Measurements from ENCODE around the gene S100A8.
A peak's percentile ranks its signal among the peaks of the same experiment; 100 is the strongest.
"Not testable (repeated sequence)": the region's sequence is repeated elsewhere in the genome, so short reads cannot be mapped to it uniquely, and the experiment has no call there.

Gene S100A8

GRCh38 chr1:153428791-153429190 is 37.9 kb upstream of the S100A8 start:
- no peak for TF ChIP-seq CTCF (conservative IDR thresholded peaks at IDR 0.05; ENCODE audit: control insufficient read depth, insufficient read depth, low read depth, low read length)
- DNase-seq (ENCODE audit: low read depth), result no peak
- no peak overlapping the region for H3K4me3 ChIP-seq (ENCODE audit: control insufficient read depth, low read depth, low read length)

DNA sequence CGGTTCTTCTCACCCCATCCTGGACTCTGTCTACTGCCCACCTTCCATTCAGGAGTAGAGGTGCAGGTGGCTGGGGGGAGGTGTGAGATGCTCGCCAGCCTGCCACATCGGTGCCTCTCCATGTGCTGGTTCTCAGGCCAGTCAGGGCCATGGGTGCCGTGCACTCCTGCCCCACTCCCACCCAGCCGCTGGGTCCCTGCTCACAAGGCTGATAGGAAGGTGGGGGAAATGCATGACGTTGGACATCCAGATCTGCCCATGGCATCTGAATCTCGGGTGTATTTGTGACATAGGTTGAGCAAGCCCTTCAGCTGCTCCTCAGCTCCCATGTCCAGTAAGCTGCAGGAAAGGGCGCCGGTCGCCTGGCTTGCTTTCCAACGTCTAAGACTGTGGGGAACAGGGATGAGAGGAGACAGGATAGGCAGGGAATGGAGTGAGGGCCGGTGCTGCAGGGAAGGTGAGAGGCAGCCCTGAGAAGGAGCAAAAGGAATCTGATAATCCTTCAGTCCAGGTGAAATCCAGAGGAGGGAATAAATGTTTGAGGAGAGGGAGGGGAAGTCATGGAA is 37.3 kb upstream of the S100A8 start:
- no peak overlapping the region for H3K4me3 ChIP-seq (ENCODE audit: control insufficient read depth, low read depth, low read length)
- no peak for DNase-seq (ENCODE audit: low read depth)
- TF ChIP-seq CTCF (conservative IDR thresholded peaks at IDR 0.05; ENCODE audit: control insufficient read depth, insufficient read depth, low read depth, low read length), result no peak

GRCh38 chr1:153426809-153427208 is 35.9 kb upstream of the S100A8 start:
- no peak overlapping the region for H3K4me3 ChIP-seq (ENCODE audit: control insufficient read depth, low read depth, low read length)
- TF ChIP-seq CTCF (conservative IDR thresholded peaks at IDR 0.05; ENCODE audit: control insufficient read depth, insufficient read depth, low read depth, low read length), result no peak
- no peak for DNase-seq (ENCODE audit: low read depth)

DNA sequence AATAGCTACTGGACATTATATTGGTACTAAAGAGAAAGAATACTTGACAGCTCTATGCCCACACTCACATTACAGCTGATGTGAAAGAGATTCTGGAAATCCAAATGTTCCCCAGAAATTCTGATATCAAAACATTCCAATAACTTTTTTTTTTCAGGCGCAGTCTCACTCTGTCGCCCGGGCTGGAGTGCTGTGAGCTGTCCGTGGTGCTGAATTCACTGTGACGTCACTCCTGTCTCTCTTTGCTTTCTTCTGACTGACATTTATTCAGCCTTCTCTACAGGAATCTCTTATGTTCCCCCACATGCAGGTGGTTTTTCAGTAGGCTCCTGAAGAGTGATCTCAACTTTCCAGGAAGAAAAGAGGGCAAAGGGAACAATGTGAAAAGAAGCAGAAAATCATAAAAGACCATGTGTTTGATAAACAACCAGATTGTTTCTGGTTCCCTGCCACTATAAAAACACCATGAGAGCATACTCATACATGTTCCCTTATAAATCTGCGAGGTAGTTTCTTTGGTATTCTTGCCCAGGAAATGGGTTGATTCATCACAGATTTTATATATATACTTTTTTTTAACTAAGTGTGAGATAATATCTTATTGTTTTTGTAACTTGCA is 31.7 kb upstream of the S100A8 start:
- peak; percentile 61 for DNase-seq (ENCODE audit: low read depth)
- no peak for TF ChIP-seq CTCF (conservative IDR thresholded peaks at IDR 0.05; ENCODE audit: control insufficient read depth, insufficient read depth, low read depth, low read length)
- H3K4me3 ChIP-seq (ENCODE audit: control insufficient read depth, low read depth, low read length), result no peak overlapping the region

DNA sequence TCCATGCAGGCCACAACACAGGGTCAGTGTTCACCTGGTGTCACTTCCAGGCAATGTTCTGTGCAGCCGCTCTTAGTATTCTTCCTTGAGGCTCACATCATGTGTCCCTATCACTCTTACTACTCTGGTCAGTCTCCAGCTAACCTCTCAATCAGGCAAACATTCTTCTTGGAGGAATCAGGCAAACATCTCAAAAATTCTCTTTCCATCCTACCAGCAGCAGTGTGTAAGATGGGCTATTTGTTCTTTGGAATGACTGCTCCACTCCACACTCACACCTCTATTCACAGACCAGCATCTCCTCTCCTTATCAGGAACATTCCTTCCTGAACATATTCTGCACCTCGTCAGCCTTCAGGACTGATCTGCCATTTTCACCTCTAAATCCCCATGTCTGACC is 29.4 kb upstream of the S100A8 start:
- TF ChIP-seq CTCF (conservative IDR thresholded peaks at IDR 0.05; ENCODE audit: control insufficient read depth, insufficient read depth, low read depth, low read length), result no peak
- DNase-seq (ENCODE audit: low read depth), result no peak
- no peak overlapping the region for H3K4me3 ChIP-seq (ENCODE audit: control insufficient read depth, low read depth, low read length)

DNA sequence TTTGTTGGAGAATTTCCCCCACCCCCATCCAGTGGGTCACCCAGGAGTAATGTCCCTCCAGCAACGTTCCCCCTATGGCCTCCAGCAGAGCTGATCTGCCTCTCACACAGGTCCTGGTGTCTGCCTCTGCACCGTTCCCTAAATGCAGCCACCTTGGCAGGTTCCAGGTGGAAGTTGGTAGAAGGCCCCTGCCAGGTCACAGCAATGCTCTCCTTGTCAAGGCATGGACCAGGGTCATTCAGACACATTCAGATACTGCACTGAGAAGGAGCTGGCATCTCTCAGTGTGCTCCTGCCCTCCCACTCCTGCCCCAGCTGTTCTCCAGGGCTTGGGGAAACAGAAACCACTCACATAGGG is 28.5 kb upstream of the S100A8 start:
- H3K4me3 ChIP-seq (ENCODE audit: control insufficient read depth, low read depth, low read length); DNase-seq (ENCODE audit: low read depth): not testable (repeated sequence)

- not testable (repeated sequence) for H3K4me3 ChIP-seq (ENCODE audit: control insufficient read depth, low read depth, low read length)
Measured at GRCh38 chr1:153418758-153419435, 28.0 kb upstream of the S100A8 start.

More at GRCh38 chr1:153418758-153419435, 28.0 kb upstream of the S100A8 start:
- DNase-seq (ENCODE audit: low read depth), result not testable (repeated sequence)
